Adipose tissue (tissue), 3 donors: ENCODE measurements around the gene SS18L1. TPM values are rescaled to one million over a fixed set of nuclear protein-coding genes. Genes with fewer than 3 reads are reported as not detected.

Experiments used
- H3K27ac ChIP-seq: one replicate; pipeline ENCODE4 v1.5.1; 2013; ENCODE audit warnings: low read depth, low read length
- WGBS, 3 donors: extraction: QIAGEN DNeasy Blood & Tissue Kit; methylation state at CpG; one replicate each; pipeline ENCODE4 v1.1.7; 2013; 5-methylcytosine and 5-hydroxymethylcytosine counted together
- polyA plus RNA-seq, 3 donors: library from polyadenylated mRNA; stranded (reverse); fragments of 200-250 nt; gene quantifications; one replicate each; pipeline ENCODE4 v1.2.3, GENCODE V29; 2013
- donor health status: healthy with polysubstance abuse.
- donor health status: Bipolar disorder and iron deficiency.
- donor health status: healthy.

Gene SS18L1
- polyA plus RNA-seq, 3 donors: 4.8 to 7.2 (median 4.9) TPM

DNA sequence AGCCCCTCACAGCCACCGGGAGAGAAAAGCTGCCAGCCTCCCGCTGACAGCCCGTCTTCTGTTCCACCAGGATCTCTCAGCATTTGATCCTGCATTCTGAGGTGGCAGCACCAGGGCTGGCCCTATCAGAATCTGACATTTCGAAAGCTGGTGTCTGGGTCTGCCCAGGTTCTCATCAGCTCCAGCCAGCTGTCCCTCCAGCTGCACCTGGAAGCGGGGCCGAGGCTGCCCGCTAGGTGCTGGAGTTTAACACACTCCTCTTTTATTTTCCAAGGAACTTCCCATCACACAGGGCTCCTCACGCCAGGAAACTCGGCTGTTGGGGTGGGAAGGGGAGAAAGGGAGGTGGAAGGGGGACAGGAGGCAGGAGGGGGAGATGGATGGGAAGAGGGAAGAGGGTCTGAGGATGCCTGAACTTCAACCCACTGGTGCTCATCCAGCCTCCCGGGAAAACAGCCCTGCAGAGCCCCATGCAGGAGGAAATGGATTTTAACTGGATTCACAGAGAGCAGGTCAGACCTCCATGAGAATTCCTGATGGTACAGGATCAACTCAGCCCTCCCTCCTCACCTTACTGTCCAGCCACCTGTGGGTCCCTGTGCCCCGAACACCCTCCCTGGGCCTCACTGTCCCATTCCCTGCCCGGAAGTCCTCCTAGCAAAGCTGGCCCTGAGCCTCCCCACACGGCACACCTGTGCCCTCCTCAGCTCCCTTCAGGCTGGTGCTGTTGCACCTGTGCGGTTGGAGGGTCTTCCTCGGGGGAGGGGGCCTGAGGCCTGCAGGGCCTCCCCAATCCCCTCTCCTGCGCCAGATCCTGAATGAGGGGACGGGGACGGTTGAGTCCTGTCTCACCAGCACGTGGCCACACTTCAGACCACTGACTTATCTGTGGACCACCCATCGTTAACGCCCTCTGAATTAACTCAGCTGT is 25.2 kb upstream of the SS18L1 start:
- 54 to 74% (median 64%) methylated on average over 20 to 21 of the region's 21 CpGs for WGBS, 3 donors
- H3K27ac ChIP-seq: no peak overlapping the region

GRCh38 chr20:62119115-62119514 is 24.5 kb upstream of the SS18L1 start:
- WGBS, 3 donors: 77 to 82% (median 80%) methylated on average over 5 of the region's 5 CpGs
- H3K27ac ChIP-seq: no peak overlapping the region

DNA sequence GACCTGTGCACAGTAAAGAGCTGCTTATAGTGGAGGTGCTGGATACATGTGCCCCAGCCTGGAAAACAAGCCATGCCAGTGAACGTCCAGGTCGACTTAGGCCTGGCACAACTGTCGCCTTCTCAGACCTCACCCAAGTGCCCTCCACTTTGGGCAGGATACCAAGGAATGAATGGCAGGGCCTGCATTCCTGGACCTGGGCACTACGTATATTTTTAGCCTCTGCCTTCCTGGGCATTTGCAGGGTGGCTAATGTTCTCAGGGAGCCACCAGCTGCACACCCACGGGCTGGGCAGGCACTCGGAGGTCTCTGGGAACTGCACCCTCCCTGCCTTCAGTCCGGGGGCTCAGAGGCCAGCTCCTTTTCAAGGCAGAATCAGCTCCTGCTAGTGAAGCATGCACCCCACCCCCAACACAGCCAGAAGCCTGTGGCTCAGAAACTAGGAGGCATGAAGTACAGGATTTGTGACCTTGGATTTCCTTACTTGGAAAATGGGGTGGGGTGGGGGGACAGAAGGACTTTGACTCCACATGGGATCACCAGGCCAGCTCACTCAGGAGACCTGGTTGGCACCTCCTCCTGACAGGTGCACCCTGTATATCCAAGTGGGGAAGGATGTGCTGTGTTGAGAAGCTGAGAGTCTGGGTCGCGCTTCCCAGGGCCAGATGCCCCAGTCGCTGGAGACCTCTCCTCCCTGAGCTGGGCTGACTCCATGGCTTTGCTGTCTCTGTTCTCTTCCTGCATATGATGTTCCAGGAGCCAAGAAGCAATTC is 23.8 kb upstream of the SS18L1 start:
- WGBS, 3 donors: 34 to 83% (median 73%) methylated on average over 10 of the region's 10 CpGs
- no peak overlapping the region for H3K27ac ChIP-seq

GRCh38 chr20:62120365-62120762 is 23.2 kb upstream of the SS18L1 start:
- WGBS, 3 donors: 80 to 97% (median 95%) methylated on average over 5 of the region's 5 CpGs
- no peak overlapping the region for H3K27ac ChIP-seq

DNA sequence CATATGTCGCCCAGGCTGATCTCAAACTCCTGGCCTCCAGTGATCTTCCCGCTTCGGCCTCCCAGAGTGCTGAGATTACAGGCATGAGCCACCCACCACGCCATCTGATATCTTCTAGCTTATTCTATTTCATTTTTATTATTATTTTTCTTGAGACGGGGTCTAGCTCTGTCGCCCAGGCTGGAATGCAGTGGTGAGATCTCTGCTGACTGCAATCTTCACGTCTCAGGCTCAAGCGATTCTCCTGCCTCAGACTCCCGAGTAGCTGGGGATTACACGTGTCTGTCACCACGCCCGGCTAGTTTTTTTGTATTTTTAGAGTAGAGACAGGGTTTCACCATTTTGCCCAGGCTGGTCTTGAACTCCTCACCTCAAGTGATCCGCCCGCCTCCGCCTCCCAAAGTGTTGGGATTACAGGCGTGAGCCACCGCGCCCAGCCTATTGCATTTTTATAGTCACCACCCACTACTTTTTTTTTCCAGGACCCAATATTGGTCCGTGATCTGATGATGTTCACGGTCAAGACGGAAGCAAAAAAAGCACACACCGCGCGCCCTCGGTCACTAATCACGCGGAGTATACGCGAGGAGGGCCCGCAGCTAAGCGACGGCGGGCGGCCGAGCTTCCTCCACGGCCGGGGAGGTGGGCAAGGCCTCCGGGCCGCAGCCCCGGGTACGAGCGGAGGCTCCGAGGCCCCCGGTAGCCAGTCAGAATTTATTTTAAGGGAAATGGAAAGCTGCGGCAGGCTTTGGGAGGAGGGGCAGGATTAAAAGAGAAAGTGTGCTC is 22.4 kb upstream of the SS18L1 start:
- peak overlapping the region; percentile 61 for H3K27ac ChIP-seq
- WGBS, 3 donors: 17 to 18% (median 18%) methylated on average over 45 of the region's 45 CpGs

- peak within 1 kb of the TSS; percentile 61 for H3K27ac ChIP-seq
- WGBS, 3 donors: 0% methylated on average over 77 to 124 of the region's 124 CpGs
Measured at GRCh38 chr20:62121776-62122653, 21.6 kb upstream of the SS18L1 start, which contains the start of gene LSM14B. Gene LSM14B, plus strand, starts transcription at chr20:62122475. Its CDS starts 192 bp downstream, at chr20:62122667.

GRCh38 chr20:62122654-62123449 is 20.7 kb upstream of the SS18L1 start:
- 0 to 1% (median 0%) methylated on average over 54 to 77 of the region's 77 CpGs for WGBS, 3 donors
- H3K27ac ChIP-seq: no peak overlapping the region

DNA sequence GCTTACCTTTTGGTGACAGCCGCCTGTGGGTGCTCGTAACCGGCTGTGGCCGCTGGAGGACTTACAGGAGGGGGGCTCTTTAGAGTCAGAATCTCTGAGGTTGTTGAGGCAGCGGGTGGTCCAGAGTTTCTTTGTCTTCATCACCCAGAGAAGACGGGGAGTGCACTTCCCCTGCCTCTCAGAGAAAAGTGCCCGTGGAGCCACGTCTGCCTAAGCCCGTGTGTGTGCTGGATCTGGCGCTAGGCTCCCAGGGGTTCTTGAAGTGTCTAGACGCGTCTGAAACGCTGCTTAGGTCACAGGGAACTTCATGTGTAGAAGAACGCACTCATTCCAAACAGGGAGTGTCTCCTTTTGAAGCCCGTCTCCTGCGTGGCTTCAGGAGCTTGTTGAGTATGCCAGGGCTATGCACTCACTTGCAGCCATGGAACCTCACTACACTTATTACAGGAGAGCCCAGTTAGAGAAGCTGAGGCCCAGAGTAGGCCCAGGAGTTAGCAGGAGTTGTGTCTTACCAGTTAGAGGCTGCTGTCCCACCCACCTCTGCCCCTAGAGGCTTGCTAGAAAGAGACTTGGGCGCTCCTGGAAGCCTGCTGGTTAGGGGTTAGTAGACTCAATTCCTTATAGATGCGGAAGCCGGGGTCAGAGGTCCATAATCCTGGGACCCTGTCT is 20.0 kb upstream of the SS18L1 start:
- 20 to 38% (median 34%) methylated on average over 19 of the region's 19 CpGs for WGBS, 3 donors

GRCh38 chr20:62126141-62126540 is 17.4 kb upstream of the SS18L1 start:
- no peak overlapping the region for H3K27ac ChIP-seq
- 93 to 96% (median 95%) methylated on average over 20 of the region's 20 CpGs for whole genome bisulfite sequencing, 3 donors

More for the DNA sequence above, 20.0 kb upstream of the SS18L1 start:
- H3K27ac ChIP-seq: no peak overlapping the region

DNA sequence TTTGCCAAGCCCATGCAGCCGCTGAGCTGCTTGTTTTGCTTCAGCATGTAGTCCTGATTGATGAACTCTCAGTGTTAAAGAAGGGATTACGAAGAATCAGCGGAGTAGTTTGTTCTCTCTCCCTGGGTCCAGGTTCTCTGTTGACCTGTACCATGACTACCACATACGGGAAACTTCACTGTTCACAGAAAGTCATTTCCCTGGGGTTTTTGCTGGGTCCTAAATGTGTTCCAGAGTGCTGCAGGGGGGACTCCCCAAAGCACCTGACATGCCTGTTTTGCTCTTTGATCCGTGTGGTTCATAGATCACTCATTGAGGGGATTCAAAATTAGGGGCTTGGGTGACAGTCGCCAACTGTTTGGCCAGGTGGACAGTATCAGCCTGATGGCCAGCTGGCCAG is 15.8 kb upstream of the SS18L1 start:
- WGBS, 3 donors: 88 to 93% (median 91%) methylated on average over 6 of the region's 6 CpGs
- no peak overlapping the region for H3K27ac ChIP-seq

- 83 to 89% (median 85%) methylated on average over 6 of the region's 6 CpGs for WGBS, 3 donors
Measured at GRCh38 chr20:62128502-62128901, 15.1 kb upstream of the SS18L1 start.

DNA sequence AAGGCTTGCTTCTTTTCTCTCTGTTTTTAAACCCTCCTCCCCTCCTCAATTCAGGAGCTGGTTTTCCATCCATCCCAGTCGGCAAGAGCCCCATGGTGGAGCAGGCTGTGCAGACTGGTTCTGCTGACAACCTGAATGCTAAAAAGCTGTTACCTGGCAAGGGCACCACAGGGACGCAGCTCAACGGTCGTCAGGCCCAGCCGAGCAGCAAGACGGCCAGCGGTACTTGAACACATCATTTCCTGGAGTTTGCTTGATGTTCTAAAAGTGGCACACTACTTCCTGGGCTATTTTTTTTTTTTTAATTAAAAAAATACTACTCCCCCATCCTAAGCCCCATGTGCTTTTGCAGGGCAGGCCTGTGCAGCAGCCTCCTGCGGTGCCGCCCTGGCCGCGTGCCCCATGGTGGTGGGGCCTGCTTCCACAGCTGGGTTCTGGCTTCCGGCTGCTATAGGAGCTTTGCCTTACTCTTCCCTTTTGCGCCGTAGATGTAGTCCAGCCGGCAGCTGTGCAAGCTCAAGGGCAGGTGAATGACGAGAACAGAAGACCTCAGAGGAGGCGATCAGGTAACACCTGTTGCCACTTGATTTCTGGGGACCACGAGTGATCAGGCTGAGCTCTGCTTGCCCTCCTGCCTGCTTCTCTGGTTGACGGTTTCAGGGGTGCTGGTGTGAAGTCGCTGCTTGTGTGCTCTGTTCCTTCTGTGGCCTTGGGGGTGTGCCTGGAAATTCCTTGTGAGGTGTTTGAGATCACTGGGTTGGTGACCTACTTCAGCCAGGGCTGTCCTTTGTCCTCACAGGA is 13.6 kb upstream of the SS18L1 start:
- H3K27ac ChIP-seq: no peak overlapping the region
- 81 to 88% (median 86%) methylated on average over 20 of the region's 20 CpGs for WGBS, 3 donors

More at GRCh38 chr20:62128502-62128901, 15.1 kb upstream of the SS18L1 start:
- no peak overlapping the region for H3K27ac ChIP-seq

DNA sequence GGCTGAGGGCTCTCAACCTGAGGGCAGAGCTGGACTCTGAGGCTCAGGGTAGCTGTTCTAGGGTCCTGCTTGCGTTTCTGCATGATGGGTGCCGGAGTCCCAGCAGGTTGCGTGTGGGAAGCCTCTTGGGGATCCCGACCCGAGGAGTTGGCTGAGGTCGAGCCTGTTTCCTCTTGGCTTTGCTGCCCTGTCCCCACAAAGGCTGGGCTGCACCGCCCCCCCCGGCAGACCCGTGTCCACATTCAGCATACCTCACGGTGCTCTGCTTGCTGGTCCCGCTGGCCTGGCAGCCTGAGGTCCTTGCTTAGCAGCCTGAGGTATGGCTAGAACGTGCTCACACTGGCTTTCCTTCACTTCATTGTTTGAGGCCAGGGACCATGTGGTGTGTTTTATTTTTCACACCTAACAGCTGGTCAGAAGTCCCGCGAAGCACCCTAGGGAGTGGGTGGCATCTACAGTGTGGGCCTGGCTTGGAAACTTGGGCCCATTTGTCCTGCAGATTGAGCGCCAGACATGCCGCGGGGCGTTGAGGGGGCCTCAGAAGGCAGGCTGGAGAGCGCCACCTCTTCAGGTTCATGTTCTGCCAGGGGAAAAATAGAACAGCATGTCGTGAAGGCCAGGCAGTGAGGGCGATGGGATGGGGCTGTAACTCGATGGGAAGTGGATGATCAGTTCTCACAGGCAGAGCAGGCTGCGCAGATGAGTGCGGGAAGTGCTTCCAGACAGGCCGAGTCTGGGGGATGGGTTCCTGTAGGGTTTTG is 11.8 kb upstream of the SS18L1 start:
- no peak overlapping the region for H3K27ac ChIP-seq
- WGBS, 3 donors: 83 to 91% (median 87%) methylated on average over 25 of the region's 25 CpGs

DNA sequence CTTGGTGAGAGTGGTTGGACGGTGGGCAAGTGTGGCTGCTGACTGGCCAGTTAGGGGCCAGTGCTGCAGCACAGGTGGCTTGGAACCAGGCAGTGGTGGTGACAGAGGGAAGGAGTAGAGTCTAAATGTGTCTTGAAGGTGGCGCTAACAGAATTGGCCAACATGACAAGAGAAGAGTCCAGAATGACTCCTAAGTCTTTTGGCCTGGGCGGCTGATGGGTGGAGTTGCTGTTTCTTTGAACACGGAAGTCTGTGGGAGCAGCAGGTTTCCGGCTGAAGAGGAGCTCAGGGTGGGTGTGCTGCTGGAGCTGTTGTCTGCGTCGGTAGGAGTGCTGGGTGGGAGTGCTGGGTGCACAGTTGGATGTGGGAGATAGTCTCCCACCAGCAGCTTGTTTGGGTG is 11.1 kb upstream of the SS18L1 start:
- 69 to 92% (median 72%) methylated on average over 7 of the region's 7 CpGs for WGBS, 3 donors
- no peak overlapping the region for H3K27ac ChIP-seq
